Stimulated activated naive CD4-positive, alpha-beta T cell treated with Interleukin-2 at 50 U/mL for 16 hours (primary cell): ENCODE data around the gene PLEKHH1.
"Not testable (repeated sequence)": the region's sequence is repeated elsewhere in the genome, so short reads cannot be mapped to it uniquely, and the experiment has no call there.

Experiments
- DNase-seq: peaks from one replicate; lab custom pipeline; 2025; lab: John Stamatoyannopoulos, UW

The PLEKHH1 gene

DNA sequence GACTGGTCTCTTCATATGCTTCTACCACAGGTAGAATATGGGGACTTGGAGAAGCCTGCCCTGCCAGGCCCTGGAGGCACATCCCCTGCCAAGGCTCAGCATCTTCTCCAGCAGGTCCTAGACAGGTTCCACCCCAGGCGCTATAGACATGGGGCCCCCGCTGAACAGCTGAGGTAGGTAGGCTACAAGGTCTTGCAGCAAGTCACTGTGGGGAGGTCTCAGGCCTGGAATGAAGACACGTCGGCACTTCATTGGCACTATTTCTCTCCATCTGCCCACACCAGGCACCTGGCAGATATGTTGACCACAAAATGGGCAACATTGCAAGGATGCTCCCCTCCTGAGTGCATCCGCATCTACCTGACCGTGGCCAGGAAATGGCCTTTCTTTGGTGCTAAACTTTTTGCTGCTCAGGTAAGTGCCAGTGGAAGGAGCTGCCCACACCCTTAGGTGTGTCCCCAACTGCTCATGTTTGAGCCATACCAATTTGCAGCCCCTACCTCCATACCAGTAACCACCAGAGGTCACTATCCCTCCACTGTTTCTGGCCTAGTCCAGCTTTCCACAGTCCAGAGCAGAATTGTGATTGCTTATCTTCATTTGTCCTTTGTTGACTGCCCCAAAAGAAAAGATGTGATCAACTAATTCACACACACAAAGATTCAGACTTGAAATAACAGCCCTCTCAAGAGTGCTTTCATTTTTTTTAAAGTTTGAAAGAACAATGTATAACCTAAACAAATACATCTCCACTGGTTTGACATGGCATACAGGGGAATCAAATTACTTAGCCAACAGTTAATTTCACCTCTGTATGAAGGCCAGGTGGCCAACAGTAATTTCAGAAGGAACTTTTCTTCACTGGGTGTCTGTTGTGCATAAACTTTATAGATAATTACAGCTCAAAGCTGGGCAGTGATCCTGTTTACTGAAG is 50.9 kb downstream of the PLEKHH1 start:
- DNase-seq: no peak

GRCh38 chr14:67584978-67585377 is 51.9 kb downstream of the PLEKHH1 start:
- no peak for DNase-seq

- DNase-seq: no peak
These were observed 53.3 kb downstream of the PLEKHH1 start for GRCh38 chr14:67586369-67586768.

DNA sequence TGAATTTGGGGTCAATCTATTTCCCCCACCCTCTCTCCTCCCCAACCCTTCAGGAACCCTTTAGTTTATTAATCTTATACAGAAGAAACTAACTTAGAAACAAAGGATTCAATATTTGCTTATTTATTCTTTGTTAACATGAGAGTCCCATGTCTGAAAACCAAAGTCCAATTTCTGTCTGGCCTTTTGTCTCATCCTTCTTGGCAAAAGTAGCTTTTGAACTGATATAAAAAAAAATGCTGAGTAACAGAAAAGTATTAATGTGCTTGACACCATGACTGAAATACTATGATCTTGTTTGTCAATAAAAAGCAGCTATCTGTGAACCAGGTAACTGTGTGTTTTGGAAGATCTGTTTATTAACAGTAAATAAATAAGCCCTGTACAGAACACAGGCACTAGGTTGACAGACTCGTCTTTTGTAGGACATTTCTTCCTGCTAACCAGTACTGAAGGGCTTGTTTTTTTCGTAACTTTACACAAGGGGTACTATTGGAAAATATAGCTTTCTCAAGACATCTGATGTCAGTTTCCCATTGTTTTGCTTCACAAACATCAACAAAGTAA is 56.2 kb downstream of the PLEKHH1 start:
- DNase-seq: no peak

- not testable (repeated sequence) for DNase-seq
These were observed 60.6 kb downstream of the PLEKHH1 start for GRCh38 chr14:67593650-67594049.

DNA sequence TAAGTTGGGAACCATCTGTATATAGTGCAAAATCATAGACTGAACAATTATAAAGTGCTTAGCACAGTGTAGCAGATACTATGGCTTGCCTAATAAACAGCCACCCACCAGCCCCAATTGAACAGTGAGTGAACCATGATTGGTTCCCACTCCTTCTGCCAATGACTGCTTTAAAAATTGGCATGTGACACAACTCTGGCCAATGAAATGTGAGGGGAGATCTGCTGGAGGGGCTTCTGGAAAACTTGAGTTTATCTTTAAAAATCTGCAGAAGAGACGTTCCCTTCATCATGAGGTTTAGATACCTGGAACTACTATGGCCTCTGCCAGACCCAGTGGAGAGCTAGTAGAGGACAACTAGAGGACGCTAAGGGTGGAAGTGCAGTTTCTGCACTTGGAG is 62.3 kb downstream of the PLEKHH1 start:
- no peak for DNase-seq

DNA sequence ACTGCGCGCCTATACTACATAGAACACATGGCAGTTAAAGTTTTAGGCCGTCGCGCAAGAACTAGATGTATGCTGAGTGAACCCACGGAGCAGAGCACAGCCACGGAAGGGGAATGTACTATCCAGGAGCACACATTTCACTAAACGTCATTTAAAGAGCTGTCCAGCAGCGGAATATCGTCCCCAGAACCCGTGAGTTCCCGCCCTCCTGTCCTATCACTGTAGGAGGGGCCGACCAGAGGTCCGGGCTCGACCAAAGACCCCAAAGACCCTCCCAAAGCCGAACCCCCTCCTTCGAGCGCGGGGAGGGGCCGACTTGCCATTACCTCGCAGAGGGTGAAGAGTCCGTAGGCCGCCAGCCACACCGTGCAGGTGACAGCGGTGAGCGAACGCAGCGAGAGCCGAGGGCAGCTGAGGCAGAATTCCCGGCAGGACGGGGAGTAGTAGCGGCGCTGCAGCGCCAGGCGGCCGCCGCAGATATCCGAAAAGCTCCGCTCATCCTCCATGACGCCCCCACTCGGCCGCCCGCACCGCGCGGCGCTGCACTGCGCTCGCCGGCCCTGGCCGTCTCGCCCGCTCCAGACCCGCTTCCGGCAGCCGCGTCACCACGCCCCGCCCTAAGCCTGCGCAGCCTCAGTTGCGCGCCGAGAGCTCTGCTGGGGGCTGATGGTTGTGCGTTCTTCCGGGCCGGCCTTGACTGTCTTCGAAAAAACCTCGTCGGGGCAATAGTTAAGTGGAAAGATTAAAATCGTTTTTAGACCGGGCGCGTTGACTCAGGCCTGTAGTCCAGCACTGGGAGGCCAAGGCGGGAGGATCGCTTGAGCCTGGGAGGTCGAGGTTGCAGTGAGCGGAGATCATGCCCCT is 66.8 kb downstream of the PLEKHH1 start, which contains the start of gene PIGH:
Gene PIGH (minus strand): TSS at position 571 of the 864 bp plus-strand sequence. CDS start 65 bp downstream, at position 506.
- peak; percentile 90 for DNase-seq

- DNase-seq: not testable (repeated sequence)
These were observed 67.5 kb downstream of the PLEKHH1 start for GRCh38 chr14:67600562-67600974.

- DNase-seq: no peak
These were observed 69.0 kb downstream of the PLEKHH1 start for GRCh38 chr14:67602076-67602475.

DNA sequence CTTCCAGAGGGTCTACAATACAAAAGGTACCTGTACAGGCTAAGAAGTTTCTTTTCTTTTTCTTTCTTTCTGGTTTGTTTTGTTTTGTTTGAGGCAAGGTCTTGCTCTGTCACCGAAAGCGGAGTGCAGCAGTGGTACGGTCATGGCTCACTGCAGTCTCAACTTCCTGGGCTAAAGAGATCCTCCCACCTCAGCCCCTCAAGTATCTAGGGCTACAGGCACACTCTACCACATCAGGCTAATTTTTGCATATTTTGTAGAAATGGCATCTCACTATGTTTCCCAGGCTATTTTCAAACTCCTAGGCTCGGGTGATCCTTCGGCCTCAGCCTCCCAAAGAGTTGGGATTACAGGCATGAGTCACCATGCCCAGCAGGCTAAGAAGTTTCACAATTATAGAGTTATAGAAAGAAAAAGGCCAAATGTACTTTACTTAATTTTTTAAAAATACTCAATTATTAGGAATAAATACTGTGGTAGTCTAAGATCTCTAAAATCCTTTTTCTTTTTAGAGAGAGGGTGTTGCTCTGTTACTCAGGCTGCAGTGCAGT is 70.0 kb downstream of the PLEKHH1 start:
- no peak for DNase-seq

- no peak for DNase-seq
These were observed 74.6 kb downstream of the PLEKHH1 start for GRCh38 chr14:67607646-67608045.

DNA sequence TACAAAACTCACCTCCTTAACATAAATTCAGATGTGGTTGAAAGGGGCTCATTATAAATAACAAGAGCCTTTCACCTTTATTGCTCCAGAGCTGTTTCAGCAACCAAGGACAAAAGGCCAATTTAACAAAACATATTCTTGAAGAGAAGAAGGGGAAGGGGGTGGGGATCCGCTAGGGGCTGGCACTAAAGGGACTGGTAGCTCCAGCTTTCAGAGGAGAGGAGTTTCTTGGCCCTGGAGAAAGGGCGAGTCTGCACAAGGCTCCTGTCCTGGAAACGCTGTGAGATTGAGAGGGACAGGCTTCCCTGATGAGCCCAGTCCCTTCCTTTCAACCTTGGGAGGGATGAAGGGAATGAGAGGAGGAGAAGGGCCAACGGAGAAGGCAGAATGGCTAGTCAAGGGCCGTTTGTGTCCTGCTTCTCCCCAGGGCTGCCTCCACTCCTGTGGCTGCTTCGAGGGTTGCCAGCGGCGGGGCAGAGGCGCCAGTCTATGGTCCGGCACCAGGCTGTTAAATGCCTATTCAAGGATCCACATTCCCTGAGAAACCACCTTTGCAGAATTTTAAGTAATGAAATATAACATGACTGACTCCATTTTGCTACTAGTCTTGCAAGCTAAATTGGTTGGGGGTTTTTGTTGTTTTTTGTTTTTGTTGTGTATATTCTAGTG is 76.7 kb downstream of the PLEKHH1 start:
- no peak for DNase-seq

- no peak for DNase-seq
These were observed 77.4 kb downstream of the PLEKHH1 start for GRCh38 chr14:67610491-67610890.

GRCh38 chr14:67618617-67619063 is 85.5 kb downstream of the PLEKHH1 start:
- DNase-seq: no peak

DNA sequence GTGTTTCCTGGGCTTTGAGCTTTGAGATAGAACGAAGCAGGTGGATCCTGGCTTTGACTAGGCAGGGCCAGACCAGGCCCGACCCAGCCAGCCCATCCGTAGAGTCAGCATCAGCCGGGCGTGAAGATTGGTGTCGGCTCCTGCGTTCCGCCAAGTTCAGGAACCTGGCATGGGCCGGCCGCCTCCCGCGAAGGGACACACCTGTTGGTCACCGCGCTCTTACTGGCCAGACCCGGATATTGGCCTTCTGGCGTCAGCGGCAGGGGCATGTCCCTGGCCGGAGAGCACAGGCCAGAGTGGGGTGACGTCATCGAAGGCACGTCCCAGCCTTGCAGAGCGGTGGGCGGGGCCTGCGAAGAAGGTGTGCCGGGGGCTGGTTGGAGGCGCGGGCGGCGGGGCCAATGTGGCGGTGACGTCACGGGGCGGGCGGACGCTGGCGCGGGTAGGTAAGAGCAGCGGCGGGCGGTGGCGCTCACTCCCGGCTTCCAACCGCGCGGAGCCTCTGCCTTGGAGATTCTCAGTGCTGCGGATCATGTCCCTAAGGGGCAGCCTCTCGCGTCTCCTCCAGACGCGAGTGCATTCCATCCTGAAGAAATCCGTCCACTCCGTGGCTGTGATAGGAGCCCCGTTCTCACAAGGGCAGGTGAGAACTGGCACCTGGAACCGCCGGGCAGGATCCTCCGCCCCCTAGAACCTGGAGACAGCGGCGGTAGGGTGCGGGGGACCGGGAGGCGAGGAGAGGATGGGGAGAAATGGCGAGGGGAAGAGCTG is 86.5 kb downstream of the PLEKHH1 start, which contains the start of gene ARG2:
Gene ARG2 (plus strand): TSS at position 475 of the 771 bp plus-strand sequence. CDS start 58 bp downstream, at position 533.
- peak; percentile 95 for DNase-seq

DNA sequence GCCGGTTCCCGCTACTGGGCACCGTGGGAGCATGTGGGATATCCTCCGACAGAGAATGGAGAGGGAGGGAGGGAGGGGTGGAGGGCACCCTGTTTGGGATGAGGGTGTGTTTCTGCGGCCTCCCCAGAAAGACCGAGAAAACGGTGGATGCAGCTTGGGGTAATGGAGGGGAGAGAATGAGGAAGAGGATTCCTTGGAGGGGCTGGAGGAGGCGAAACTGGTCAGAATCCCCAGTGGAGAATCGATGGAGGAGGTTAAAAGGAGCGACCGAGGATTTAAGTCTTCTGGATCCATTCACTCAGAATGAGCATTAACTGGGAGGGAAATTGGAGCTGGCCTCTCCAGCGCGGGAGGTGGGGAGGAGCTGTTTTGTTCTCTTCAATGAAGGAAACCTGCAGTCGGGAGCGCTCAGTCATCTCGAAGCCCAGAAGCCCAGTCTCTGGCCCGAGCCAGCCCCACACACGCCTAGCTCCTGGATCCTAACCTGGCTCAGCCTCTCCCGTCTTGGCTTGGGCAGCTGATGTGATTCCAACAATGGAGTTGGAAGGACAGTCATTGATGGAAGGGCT is 87.2 kb downstream of the PLEKHH1 start:
- no peak for DNase-seq

- DNase-seq: no peak
These were observed 89.6 kb downstream of the PLEKHH1 start for GRCh38 chr14:67622675-67623074.

- no peak for DNase-seq
These were observed 90.0 kb downstream of the PLEKHH1 start for GRCh38 chr14:67623114-67623513.

- DNase-seq: not testable (repeated sequence)
These were observed 93.0 kb downstream of the PLEKHH1 start for GRCh38 chr14:67626131-67626530.

DNA sequence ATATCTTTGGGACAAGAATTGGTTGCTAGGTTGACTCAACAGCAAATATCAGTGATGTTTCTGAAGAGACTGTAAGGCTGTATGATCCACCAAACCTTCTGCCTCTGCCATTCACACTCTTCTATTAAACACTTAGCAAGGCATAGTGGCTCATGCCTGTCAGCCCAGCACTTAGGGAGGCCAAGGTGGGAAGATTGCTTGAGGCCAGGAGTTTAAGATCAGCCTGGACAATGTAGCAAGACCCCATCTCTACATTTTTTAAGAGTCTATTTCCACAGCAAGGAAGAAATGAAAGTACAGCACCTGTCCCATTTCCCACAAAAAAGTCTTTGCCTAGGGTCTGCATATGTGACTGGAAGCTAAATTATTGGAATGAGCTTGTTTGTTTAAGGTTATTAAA is 94.4 kb downstream of the PLEKHH1 start:
- DNase-seq: no peak
